Gastroesophageal sphincter (tissue), 4 donors: ENCODE measurements around the gene MTARC2. TPM values are rescaled to one million over a fixed set of nuclear protein-coding genes. Genes with fewer than 3 reads are reported as not detected.

ENCODE experiments used
- ATAC-seq: fragments of 150-250 bp; one replicate; pipeline ENCODE4 v1.9.1; 2016; ENCODE audit warnings: mild to moderate bottlenecking, moderate library complexity
- H3K27ac ChIP-seq, 4 donors: fragments of 200-600 bp; sonication (generic) in 3 of 4; 1 replicate in 3 of 4; 2 replicates in 1 of 4; pipeline ENCODE4 v1.5.1; 2016 to 2019
- H3K27me3 ChIP-seq: fragments of 200-600 bp; sonication (generic); one replicate; pipeline ENCODE4 v1.5.1; 2019
- H3K36me3 ChIP-seq, 2 donors: fragments of 200-600 bp; sonication (generic); one replicate each; pipeline ENCODE4 v1.5.1; 2019; ENCODE audit warnings: control low read depth in 1 of 2
- H3K4me1 ChIP-seq, 3 donors: fragments of 200-600 bp; sonication (generic); 1 replicate in 2 of 3; 2 replicates in 1 of 3; pipeline ENCODE4 v1.5.1; 2016 to 2019; ENCODE audit warnings: control low read depth in 2 of 3
- H3K4me3 ChIP-seq, 2 donors: fragments of 200-600 bp; sonication (generic); one replicate each; pipeline ENCODE4 v1.5.1; 2019; ENCODE audit warnings: mild to moderate bottlenecking in 1 of 2, moderate library complexity in 1 of 2
- H3K9me3 ChIP-seq, 3 donors: fragments of 200-600 bp; sonication (generic); one replicate each; pipeline ENCODE4 v1.5.1; 2017 to 2019; ENCODE audit warnings: control low read depth in 2 of 3
- EP300 ChIP-seq: sonication (generic); formaldehyde crosslinking; IDR thresholded peaks from one replicate; pipeline ENCODE4 v1.6.1; 2017; ENCODE audit warnings: antibody characterized with exemption, mild to moderate bottlenecking
- POLR2A ChIP-seq, 2 donors: fragments of 450-650 bp; IDR thresholded peaks; one replicate each; pipeline ENCODE4 v1.6.1; 2017; ENCODE audit warnings: antibody characterized with exemption in 2 of 2, mild to moderate bottlenecking in 2 of 2, moderate library complexity in 1 of 2
- POLR2AphosphoS5 ChIP-seq: sonication (generic); formaldehyde crosslinking; IDR thresholded peaks from one replicate; pipeline ENCODE4 v1.6.1; 2017; ENCODE audit warnings: antibody characterized with exemption
- WGBS, 2 donors: methylation state at CpG; one replicate each; pipeline ENCODE4 v1.1.5; 2018; ENCODE audit warnings: low coverage in 1 of 2; 5-methylcytosine and 5-hydroxymethylcytosine counted together
- total RNA-seq, 4 donors: library from RNA; depleted of rRNA; stranded (reverse); fragments of >200 nt; gene quantifications; one replicate each; pipeline ENCODE4 v1.1.0, GENCODE V29; 2016
- TF ChIP-seq, protein P1 (sequence below), 4 experiments: fragments of 200-600 bp in 2 of 4; fragments of 450-650 bp in 2 of 4; sonication (generic) in 1 of 4; IDR thresholded peaks; one replicate each; pipeline ENCODE4 v1.5.1; 2017 to 2019; ENCODE audit warnings: antibody characterized with exemption in 4 of 4, mild to moderate bottlenecking in 2 of 4, moderate library complexity in 2 of 4

The MTARC2 gene
- total RNA-seq, 4 donors from 2014 or later, result 13.0 to 32.5 (median 17.9) TPM

GRCh38 chr1:220808345-220809186, 60.4 kb downstream of the MTARC2 start:
- H3K4me3 ChIP-seq, result no peak overlapping the region
- H3K27me3 ChIP-seq, result no peaks in the 10 kb centered on the region
- no peak for TF ChIP-seq EP300
- TF ChIP-seq POLR2A (IDR thresholded peaks at IDR 0.05), result no peak
- TF ChIP-seq, protein P1, sequence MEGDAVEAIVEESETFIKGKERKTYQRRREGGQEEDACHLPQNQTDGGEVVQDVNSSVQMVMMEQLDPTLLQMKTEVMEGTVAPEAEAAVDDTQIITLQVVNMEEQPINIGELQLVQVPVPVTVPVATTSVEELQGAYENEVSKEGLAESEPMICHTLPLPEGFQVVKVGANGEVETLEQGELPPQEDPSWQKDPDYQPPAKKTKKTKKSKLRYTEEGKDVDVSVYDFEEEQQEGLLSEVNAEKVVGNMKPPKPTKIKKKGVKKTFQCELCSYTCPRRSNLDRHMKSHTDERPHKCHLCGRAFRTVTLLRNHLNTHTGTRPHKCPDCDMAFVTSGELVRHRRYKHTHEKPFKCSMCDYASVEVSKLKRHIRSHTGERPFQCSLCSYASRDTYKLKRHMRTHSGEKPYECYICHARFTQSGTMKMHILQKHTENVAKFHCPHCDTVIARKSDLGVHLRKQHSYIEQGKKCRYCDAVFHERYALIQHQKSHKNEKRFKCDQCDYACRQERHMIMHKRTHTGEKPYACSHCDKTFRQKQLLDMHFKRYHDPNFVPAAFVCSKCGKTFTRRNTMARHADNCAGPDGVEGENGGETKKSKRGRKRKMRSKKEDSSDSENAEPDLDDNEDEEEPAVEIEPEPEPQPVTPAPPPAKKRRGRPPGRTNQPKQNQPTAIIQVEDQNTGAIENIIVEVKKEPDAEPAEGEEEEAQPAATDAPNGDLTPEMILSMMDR (IDR thresholded peaks at IDR 0.05), result no peak
- TF ChIP-seq POLR2AphosphoS5, result no peak
- H3K36me3 ChIP-seq, result peaks cover 0 to 30% of the 10 kb centered on the region in 2 donors
- no peak overlapping the region for H3K27ac ChIP-seq
- 76 to 85% methylated on average over 6 to 8 of the region's 11 CpGs for WGBS, 2 donors
- H3K4me1 ChIP-seq, result peaks cover 0 to 27% (median 3%) of the 10 kb centered on the region in 3 donors
- no peaks in the 10 kb centered on the region for H3K9me3 ChIP-seq
- no peak for ATAC-seq

- Histone ChIP-seq H3K9me3 (no peaks in the 10 kb centered on the region), H3K36me3 (peaks cover 0 to 35% of the 10 kb centered on the region in 2 donors), H3K4me3 (no peak overlapping the region), H3K27me3 (no peaks in the 10 kb centered on the region), H3K27ac (no peak overlapping the region), H3K4me1 (peaks cover 0 to 21% (median 3%) of the 10 kb centered on the region in 3 donors)
- TF ChIP-seq POLR2AphosphoS5 (no peak), POLR2A (IDR thresholded peaks at IDR 0.05) (no peak), EP300 (no peak)
- TF ChIP-seq, protein P1 (IDR thresholded peaks at IDR 0.05), result no peak
- ATAC-seq, result no peak
- 81 to 89% methylated on average over 3 to 6 of the region's 6 CpGs for WGBS, 2 donors
Measured at GRCh38 chr1:220809187-220809550, 61.0 kb downstream of the MTARC2 start.

DNA sequence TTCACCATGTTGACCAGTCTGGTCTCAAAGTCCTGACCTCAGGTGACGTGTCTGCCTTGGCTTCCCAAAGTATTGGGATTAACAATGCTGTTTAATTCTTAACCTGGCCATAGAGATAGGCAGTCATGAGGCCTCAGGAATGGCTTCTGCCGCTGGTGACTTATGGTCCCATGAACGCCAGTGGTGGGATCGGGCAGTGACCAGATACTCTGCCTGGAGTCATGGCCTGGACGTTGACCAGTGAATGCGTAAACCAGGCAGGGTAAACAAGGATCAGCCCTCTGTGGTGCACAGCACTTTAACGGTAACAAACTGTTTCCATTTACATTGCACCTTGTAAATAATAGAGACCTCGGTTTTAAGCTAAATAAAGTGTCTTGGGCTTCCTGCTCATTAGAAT, 61.6 kb downstream of the MTARC2 start:
- no peak for ATAC-seq
- H3K9me3 ChIP-seq, result no peaks in the 10 kb centered on the region
- 70 to 78% methylated on average over 2 to 6 of the region's 8 CpGs for WGBS, 2 donors
- H3K4me1 ChIP-seq, result peaks cover 0 to 19% (median 3%) of the 10 kb centered on the region in 3 donors
- peaks cover 0 to 35% of the 10 kb centered on the region in 2 donors for H3K36me3 ChIP-seq
- H3K4me3 ChIP-seq, result no peak overlapping the region
- no peaks in the 10 kb centered on the region for H3K27me3 ChIP-seq
- no peak overlapping the region for H3K27ac ChIP-seq
- no peak for TF ChIP-seq EP300
- no peak for TF ChIP-seq POLR2AphosphoS5
- no peak for TF ChIP-seq POLR2A (IDR thresholded peaks at IDR 0.05)
- TF ChIP-seq, protein P1 (IDR thresholded peaks at IDR 0.05), result no peak

DNA sequence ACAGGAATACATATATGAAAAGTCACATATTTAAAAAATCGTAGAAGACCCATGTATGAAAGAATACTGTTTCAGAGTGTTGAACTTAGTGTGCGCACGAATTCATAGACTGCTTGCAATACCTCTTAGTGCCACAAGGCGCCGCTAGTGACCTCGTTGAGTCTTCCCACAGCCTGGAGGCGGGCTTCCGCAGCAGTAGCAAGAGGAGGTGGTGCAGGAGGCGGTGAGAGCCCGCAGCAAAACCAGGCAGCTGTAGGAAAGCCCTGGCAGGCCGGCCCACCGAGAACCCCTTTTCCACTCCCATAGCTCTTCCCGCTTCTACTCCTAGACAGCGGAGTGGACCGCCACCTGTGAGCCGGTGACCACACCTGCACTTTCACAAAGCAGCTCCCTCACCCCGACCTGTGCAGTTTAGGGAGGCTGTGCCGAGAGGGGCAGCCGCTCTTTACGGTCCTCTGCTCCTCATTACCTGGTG, 62.1 kb downstream of the MTARC2 start:
- Histone ChIP-seq H3K27me3 (no peaks in the 10 kb centered on the region), H3K9me3 (no peaks in the 10 kb centered on the region), H3K27ac (no peak overlapping the region), H3K36me3 (peaks cover 0 to 35% of the 10 kb centered on the region in 2 donors), H3K4me3 (peak overlapping the region in 1 of 2 donors; percentile 23), H3K4me1 (peaks cover 0 to 22% (median 3%) of the 10 kb centered on the region in 3 donors)
- WGBS, 2 donors, result 17 to 27% methylated on average over 10 to 17 of the region's 20 CpGs
- peak; percentile 82 for ATAC-seq
- TF ChIP-seq POLR2A (IDR thresholded peaks at IDR 0.05), result no peak
- TF ChIP-seq, protein P1 (IDR thresholded peaks at IDR 0.05), result peak; percentile 92 to 97 (median 94)

DNA sequence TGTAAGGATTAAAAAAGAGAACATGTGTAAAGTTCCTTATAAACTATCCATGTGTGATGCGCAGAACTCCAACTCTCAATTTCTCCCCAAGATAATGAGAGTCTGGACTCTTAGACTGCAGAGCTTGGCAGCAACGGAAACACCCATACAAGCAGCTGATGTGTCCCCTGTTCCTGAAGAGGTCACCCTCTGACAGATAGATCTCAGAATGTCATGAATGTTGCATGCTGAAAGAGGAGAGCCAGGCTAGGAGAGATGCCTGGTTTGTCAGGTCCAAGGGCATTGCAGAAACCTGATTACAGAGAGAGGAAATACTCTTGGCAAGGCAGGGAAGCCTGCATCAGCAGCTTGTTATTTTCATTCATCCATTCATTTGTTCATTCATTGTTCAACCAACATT, 62.8 kb downstream of the MTARC2 start:
- Histone ChIP-seq H3K9me3 (no peaks in the 10 kb centered on the region), H3K27me3 (no peaks in the 10 kb centered on the region), H3K36me3 (peaks cover 0 to 35% of the 10 kb centered on the region in 2 donors), H3K4me3 (no peak overlapping the region), H3K4me1 (peaks cover 0 to 30% (median 10%) of the 10 kb centered on the region in 3 donors), H3K27ac (no peak overlapping the region)
- TF ChIP-seq, protein P1 (IDR thresholded peaks at IDR 0.05), result no peak
- TF ChIP-seq POLR2A (IDR thresholded peaks at IDR 0.05) (no peak), EP300 (no peak), POLR2AphosphoS5 (no peak)
- no peak for ATAC-seq
- 23 to 82% methylated on average over 1 to 2 of the region's 2 CpGs for WGBS, 2 donors
